DOHH2 (cell line): Measurements from ENCODE around the gene ZNF532.
"Not testable (repeated sequence)": the region's sequence is repeated elsewhere in the genome, so short reads cannot be mapped to it uniquely, and the experiment has no call there.

Experiments used
- H3F3A ChIP-seq: fragments of 200-600 bp; sonication (generic), shearing (Covaris generic); 2 replicates; pipeline ENCODE4 v1.6.0; 2016; ENCODE audit warnings: antibody characterized with exemption, mild to moderate bottlenecking; ENCODE audit not compliant: control insufficient read depth, insufficient read depth
- H3K27ac ChIP-seq: fragments of 200-600 bp; sonication (generic); 2 replicates; pipeline ENCODE4 v1.5.1; 2014; ENCODE audit warnings: low read depth, mild to moderate bottlenecking, low read length, moderate library complexity
- H3K27me3 ChIP-seq: fragments of 200-600 bp; sonication (generic); 2 replicates; pipeline ENCODE4 v1.6.1; 2014; ENCODE audit warnings: mild to moderate bottlenecking, low read length, mixed read lengths; ENCODE audit not compliant: control insufficient read depth
- H3K36me3 ChIP-seq: fragments of 200-600 bp; sonication (generic); 2 replicates; pipeline ENCODE4 v1.6.1; 2014; ENCODE audit warnings: mild to moderate bottlenecking, low read length, moderate library complexity, mixed read lengths; ENCODE audit not compliant: control insufficient read depth
- H3K4me1 ChIP-seq: fragments of 200-600 bp; sonication (generic); 2 replicates; pipeline ENCODE4 v1.6.1; 2014; ENCODE audit warnings: mild to moderate bottlenecking, low read length, mixed read lengths; ENCODE audit not compliant: control insufficient read depth
- H3K4me2 ChIP-seq: fragments of 200-600 bp; sonication (generic); 2 replicates; pipeline ENCODE4 v1.6.0; 2014; ENCODE audit warnings: mild to moderate bottlenecking, low read length, moderate library complexity
- H3K4me3 ChIP-seq: fragments of 200-600 bp; sonication (generic); 2 replicates; pipeline ENCODE4 v1.5.1; 2014; ENCODE audit warnings: mild to moderate bottlenecking, low read length, mixed read lengths
- H3K79me2 ChIP-seq: fragments of 200-600 bp; sonication (generic); 2 replicates; pipeline ENCODE4 v1.6.1; 2014; ENCODE audit warnings: mild to moderate bottlenecking, low read length, mixed read lengths; ENCODE audit not compliant: control insufficient read depth
- H3K9me2 ChIP-seq: fragments of 200-600 bp; sonication (generic); replicated peaks from 2 replicates; pipeline ENCODE4 v1.6.1; 2014; ENCODE audit warnings: mild to moderate bottlenecking, low read length, mixed read lengths; ENCODE audit not compliant: control insufficient read depth
- H3K9me3 ChIP-seq: fragments of 200-600 bp; sonication (generic); 2 replicates; pipeline ENCODE4 v1.6.1; 2014; ENCODE audit warnings: antibody characterized with exemption, low read length, mixed read lengths; ENCODE audit not compliant: control insufficient read depth, insufficient read depth
- H4K20me1 ChIP-seq: fragments of 200-600 bp; sonication (generic); 2 replicates; pipeline ENCODE4 v1.6.0; 2014; ENCODE audit warnings: low read depth, mild to moderate bottlenecking, antibody characterized with exemption, low read length, moderate library complexity; ENCODE audit not compliant: control insufficient read depth, insufficient read depth
- CTCF ChIP-seq: fragments of 200-600 bp; sonication (generic); IDR thresholded peaks from one replicate; pipeline ENCODE4 v1.5.1; 2014; ENCODE audit warnings: antibody characterized with exemption, mild to moderate bottlenecking, low read depth, low read length; ENCODE audit not compliant: poor library complexity, severe bottlenecking
- EZH2phosphoT487 ChIP-seq: fragments of 200-600 bp; sonication (generic); IDR thresholded peaks from 2 replicates; pipeline ENCODE4 v1.6.1; 2017; ENCODE audit warnings: borderline replicate concordance, mild to moderate bottlenecking, antibody characterized with exemption, low read length, moderate library complexity, mixed read lengths

Gene ZNF532

DNA sequence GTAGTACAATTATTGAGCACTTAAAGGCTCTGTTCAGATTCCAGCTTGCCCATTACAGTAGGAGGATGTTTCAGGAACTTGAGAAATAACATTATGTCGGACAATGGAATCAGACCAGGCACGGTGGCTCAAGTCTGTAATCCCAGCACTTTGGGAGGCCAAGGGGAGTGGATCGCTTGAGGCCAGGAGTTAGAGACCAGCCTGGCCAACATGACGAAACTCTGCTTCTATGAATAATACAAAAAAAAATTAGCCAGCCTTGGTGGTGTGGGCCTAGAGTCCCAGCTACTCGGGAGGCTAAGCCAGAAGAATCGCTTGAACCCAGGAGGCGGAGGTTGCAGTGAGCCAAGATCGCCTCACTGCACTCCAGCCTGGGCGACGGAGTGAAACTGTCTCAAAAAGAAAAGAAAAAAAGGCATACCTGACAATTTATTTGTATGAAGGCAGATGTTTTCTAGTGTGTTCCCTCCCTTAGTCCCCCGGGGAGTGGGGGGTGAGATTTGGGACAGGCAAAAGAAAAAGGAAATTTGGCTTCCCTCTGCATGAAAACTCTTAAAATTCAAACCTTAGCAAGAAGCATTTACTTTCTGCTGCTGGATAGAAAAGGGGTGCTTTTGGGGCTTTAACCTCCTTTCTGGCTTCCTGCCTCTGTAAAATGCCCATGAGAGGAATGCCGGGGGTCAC lies 13.7 kb upstream of the ZNF532 start:
- Histone ChIP-seq H3K4me1 (peaks cover 18% of the 10 kb centered on the region), H3K27me3 (peaks cover 17% of the 10 kb centered on the region), H3F3A (no peaks in the 10 kb centered on the region), H3K9me2 (no peaks in the 10 kb centered on the region), H3K4me2 (no peak overlapping the region), H3K79me2 (no peaks in the 10 kb centered on the region), H3K27ac (no peak overlapping the region), H3K9me3 (no peaks in the 10 kb centered on the region), H4K20me1 (no peaks in the 10 kb centered on the region), H3K4me3 (no peak overlapping the region), H3K36me3 (no peaks in the 10 kb centered on the region)
- TF ChIP-seq CTCF (no peak), EZH2phosphoT487 (no peak)

- TF ChIP-seq CTCF (no peak), EZH2phosphoT487 (no peak)
Measured at GRCh38 chr18:58851856-58852255, 12.8 kb upstream of the ZNF532 start.

DNA sequence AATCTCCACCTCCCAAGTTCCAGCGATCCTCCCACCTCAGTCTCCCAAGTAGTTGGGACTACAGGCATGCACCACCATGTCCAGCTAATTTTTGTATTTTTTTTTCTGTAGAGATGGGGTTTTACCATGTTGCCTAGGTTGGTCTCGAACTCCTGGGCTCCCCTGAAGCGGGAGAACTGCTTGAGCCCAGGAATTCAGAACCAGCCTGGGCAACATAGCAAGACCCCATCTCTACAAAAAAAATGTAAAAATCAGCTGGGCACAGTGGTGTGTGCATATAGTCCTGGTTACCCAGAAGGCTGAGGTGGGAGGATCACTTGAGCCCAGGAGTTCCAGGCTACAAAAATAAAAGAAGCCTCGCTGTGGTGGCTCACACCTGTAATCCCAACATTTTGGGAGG lies 12.0 kb upstream of the ZNF532 start:
- H3K4me3 ChIP-seq, result no peak overlapping the region
- H3K4me1 ChIP-seq, result peaks cover 12% of the 10 kb centered on the region
- no peaks in the 10 kb centered on the region for H4K20me1 ChIP-seq
- no peaks in the 10 kb centered on the region for H3K36me3 ChIP-seq
- H3K4me2 ChIP-seq, result no peak overlapping the region
- H3F3A ChIP-seq, result no peaks in the 10 kb centered on the region
- no peaks in the 10 kb centered on the region for H3K79me2 ChIP-seq
- TF ChIP-seq EZH2phosphoT487, result no peak
- H3K27me3 ChIP-seq, result peaks cover 17% of the 10 kb centered on the region
- no peaks in the 10 kb centered on the region for H3K9me3 ChIP-seq
- no peak overlapping the region for H3K27ac ChIP-seq
- H3K9me2 ChIP-seq, result no peaks in the 10 kb centered on the region

More at GRCh38 chr18:58851856-58852255, 12.8 kb upstream of the ZNF532 start:
- peaks cover 18% of the 10 kb centered on the region for H3K4me1 ChIP-seq
- peaks cover 17% of the 10 kb centered on the region for H3K27me3 ChIP-seq
- no peak overlapping the region for H3K4me2 ChIP-seq
- no peaks in the 10 kb centered on the region for H3K36me3 ChIP-seq
- H3K4me3 ChIP-seq, result no peak overlapping the region
- no peaks in the 10 kb centered on the region for H3F3A ChIP-seq
- H3K79me2 ChIP-seq, result no peaks in the 10 kb centered on the region
- no peaks in the 10 kb centered on the region for H3K9me3 ChIP-seq
- H4K20me1 ChIP-seq, result no peaks in the 10 kb centered on the region
- no peak overlapping the region for H3K27ac ChIP-seq
- H3K9me2 ChIP-seq, result no peaks in the 10 kb centered on the region

DNA sequence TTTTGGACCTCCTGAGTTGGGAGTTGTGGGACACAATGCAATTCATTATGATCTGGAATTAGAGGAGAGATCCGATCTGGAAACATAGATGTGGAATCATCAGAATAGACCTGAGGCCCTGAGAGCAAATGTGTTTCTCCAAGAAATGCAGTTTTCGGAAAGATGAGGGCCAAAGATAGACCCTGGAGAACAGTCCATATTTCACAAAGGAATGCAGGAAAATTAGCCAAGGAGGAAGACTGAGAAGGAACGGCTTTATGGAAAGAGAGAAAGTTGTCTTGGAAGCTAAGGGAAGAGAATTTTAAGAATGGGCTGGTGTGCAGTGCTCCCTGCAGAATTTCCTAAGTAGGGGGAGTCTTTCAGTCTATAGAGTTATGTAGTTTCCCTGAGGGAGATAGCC lies 11.1 kb upstream of the ZNF532 start:
- Histone ChIP-seq H3K79me2 (no peaks in the 10 kb centered on the region), H3K9me2 (no peaks in the 10 kb centered on the region), H3K27ac (no peak overlapping the region), H3F3A (no peaks in the 10 kb centered on the region), H3K4me2 (no peak overlapping the region), H3K4me3 (no peak overlapping the region), H3K27me3 (peaks cover 17% of the 10 kb centered on the region), H3K4me1 (peaks cover 9% of the 10 kb centered on the region), H3K9me3 (no peaks in the 10 kb centered on the region), H4K20me1 (no peaks in the 10 kb centered on the region), H3K36me3 (no peaks in the 10 kb centered on the region)
- TF ChIP-seq CTCF (no peak), EZH2phosphoT487 (no peak)

GRCh38 chr18:58855521-58855920 lies 9.2 kb upstream of the ZNF532 start:
- H3K4me2 ChIP-seq, H3K79me2 ChIP-seq, H3F3A ChIP-seq, H3K9me3 ChIP-seq, H3K9me2 ChIP-seq, H4K20me1 ChIP-seq, H3K4me3 ChIP-seq, H3K36me3 ChIP-seq, H3K27ac ChIP-seq: not testable (repeated sequence)
- Histone ChIP-seq H3K4me1 (peaks cover 10% of the 10 kb centered on the region), H3K27me3 (peaks cover 14% of the 10 kb centered on the region)
